DLD1 (cell line): ENCODE results near the gene C6orf58.
"Not testable (repeated sequence)": the region's sequence is repeated elsewhere in the genome, so short reads cannot be mapped to it uniquely, and the experiment has no call there.

Source experiments
- in situ Hi-C: cut with HindIII; loops from 2 replicates; pipeline ENCODE4 v1.10.0; 2017; ENCODE audit warnings: low sequenced_read_pairs

The C6orf58 gene

GRCh38 chr6:127590344-127590743, 13.4 kb downstream of the C6orf58 start:
- in situ Hi-C loops, result no loop called here

- in situ Hi-C loops, result no loop called here
Measured at GRCh38 chr6:127592964-127593363, 16.0 kb downstream of the C6orf58 start.

GRCh38 chr6:127593456-127593855, 16.5 kb downstream of the C6orf58 start:
- in situ Hi-C loops, result not testable (repeated sequence)

GRCh38 chr6:127606131-127606562, 29.2 kb downstream of the C6orf58 start:
- in situ Hi-C loops, result no loop called here

- in situ Hi-C loops, result no loop called here
Measured at GRCh38 chr6:127608554-127609270, 31.7 kb downstream of the C6orf58 start.

- in situ Hi-C loops, result no loop called here
Measured at GRCh38 chr6:127618729-127619128, 41.8 kb downstream of the C6orf58 start.

GRCh38 chr6:127630800-127631199, 53.8 kb downstream of the C6orf58 start:
- in situ Hi-C loops, result no loop called here

GRCh38 chr6:127634178-127634577, 57.2 kb downstream of the C6orf58 start:
- in situ Hi-C loops, result no loop called here

GRCh38 chr6:127635091-127635490, 58.1 kb downstream of the C6orf58 start:
- in situ Hi-C loops, result no loop called here

GRCh38 chr6:127637830-127638409, 60.9 kb downstream of the C6orf58 start:
- in situ Hi-C loops, result no loop called here
